ENCODE results near the gene MAEL.

Gene MAEL

DNA sequence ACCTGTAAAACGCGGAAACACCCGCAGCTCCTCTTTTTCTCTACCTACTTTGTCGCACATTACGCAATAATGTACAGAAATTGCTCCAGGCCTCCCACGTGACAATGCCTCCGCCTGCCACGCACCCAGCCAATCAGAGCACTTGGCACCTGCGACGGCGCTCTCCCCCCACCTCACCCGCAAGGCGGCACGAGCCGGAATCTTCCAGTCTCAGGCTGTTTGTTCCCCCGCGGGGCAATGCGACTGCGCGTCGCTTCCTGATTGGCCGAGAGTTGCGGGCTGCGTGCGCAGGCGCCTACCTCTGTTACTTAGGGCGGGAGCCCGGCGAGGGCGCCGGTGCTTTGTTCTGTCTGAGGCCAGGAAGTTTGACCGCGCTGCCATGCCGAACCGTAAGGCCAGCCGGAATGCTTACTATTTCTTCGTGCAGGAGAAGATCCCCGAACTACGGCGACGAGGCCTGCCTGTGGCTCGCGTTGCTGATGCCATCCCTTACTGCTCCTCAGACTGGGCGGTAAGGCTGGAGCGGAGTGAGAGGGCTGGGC, at the start of gene MAEL:
MAEL (plus strand) TSS at position 307 of the 542 bp plus-strand sequence; CDS start at position 380, 73 bp downstream.
- POLR2A ChIA-PET = no interaction called here
- CTCF ChIA-PET = no interaction called here
- no peak for TF ChIP-seq CTCF (IDR thresholded peaks at IDR 0.05; ENCODE audit: control extremely low read depth, extremely low read depth, low read depth, missing control alignments)
- DNase-seq (ENCODE audit: extremely low spot score) = no peak

GRCh38 chr1:166939741-166940375, 49.2 kb upstream of the MAEL start:
- CTCF ChIA-PET = interaction anchor here (1.0 to 4.4 kb wide), 3 partner anchors 10 to 120 kb away, joined by 3 to 23 read pairs (median 5); no protein-coding TSS in a partner anchor
- DNase-seq (ENCODE audit: extremely low spot score) = no peak
- no peak for TF ChIP-seq CTCF (IDR thresholded peaks at IDR 0.05; ENCODE audit: control extremely low read depth, extremely low read depth, low read depth, missing control alignments)
- POLR2A ChIA-PET = no interaction called here

DNA sequence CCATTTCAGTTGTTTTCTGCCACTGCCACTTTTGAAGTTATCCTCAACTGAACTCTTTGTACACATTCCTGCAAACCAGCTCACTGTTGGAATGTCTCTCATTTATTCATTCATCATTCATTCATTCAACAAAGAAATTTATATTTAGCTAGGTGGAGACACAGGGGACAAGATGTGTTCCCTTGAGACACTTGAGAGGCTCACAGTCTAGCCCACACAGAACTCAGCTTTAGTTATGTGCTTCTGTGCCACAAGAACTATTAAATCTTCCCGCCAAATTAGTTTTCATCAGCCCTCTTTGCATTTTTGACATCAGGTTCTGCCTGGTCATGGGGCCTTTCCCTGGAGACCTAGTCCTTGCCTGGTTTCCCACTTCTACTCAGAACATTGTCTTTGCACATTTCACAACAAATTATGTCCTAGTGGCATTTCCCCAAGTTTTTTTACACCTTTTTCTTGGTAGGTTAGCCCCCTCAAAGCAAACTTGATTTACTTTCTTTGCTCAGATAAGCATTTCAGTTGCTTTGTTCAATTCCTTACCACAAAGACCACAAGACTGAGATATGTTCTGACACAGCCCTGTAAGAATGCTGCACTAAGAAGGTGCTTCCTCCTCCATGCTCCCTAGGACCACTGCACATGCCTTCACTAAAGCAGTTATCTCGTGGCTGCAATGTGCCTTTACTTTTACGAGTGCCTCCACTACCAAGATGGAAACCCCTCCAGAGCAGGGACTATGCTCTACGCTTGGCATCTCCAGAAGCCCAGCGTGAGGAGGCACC, 44.7 kb upstream of the MAEL start:
- POLR2A ChIA-PET = no interaction called here
- no peak for TF ChIP-seq CTCF (IDR thresholded peaks at IDR 0.05; ENCODE audit: control extremely low read depth, extremely low read depth, low read depth, missing control alignments)
- CTCF ChIA-PET = interaction anchor here (1.3 kb wide), 1 partner anchor 115 kb away, joined by 6 read pairs; no protein-coding TSS in a partner anchor
- no peak for DNase-seq (ENCODE audit: extremely low spot score)

GRCh38 chr1:166947398-166948043, 41.6 kb upstream of the MAEL start:
- no peak for TF ChIP-seq CTCF (IDR thresholded peaks at IDR 0.05; ENCODE audit: control extremely low read depth, extremely low read depth, low read depth, missing control alignments)
- ChIA-PET POLR2A (no interaction called here), CTCF (interaction anchor here (1.1 kb wide), 1 partner anchor 143 kb away, joined by 3 read pairs; the partner anchor contains the start of gene GPA33)
- DNase-seq (ENCODE audit: extremely low spot score) = peak; percentile 44

GRCh38 chr1:166948856-166949350, 40.2 kb upstream of the MAEL start:
- TF ChIP-seq CTCF (IDR thresholded peaks at IDR 0.05; ENCODE audit: control extremely low read depth, extremely low read depth, low read depth, missing control alignments) = no peak
- DNase-seq (ENCODE audit: extremely low spot score) = no peak
- POLR2A ChIA-PET = no interaction called here
- CTCF ChIA-PET = interaction anchor here (0.7 to 1.2 kb wide), 5 partner anchors 9 to 141 kb away, joined by 3 to 4 read pairs (median 3); partner anchors contain the start of gene GPA33

DNA sequence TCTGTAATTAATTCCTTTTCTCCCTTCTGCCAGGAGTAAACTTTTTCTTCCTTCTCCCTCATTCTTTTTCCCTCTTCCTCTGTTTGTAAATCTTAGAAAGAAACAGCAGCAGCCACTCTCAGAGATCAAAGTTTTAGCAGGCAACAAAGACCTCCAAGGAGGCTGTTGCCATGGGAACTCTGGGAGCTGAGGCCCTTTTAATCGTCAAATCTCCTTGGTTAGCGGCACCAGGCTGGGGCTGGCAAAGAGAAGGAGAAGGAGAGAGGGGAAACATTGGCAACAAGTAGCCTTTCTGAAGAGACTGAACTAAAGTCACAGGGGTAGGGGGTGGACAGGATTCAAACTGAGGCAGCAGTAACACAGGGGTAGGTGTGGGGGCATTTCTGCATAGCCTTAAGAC, 38.9 kb upstream of the MAEL start:
- no peak for TF ChIP-seq CTCF (IDR thresholded peaks at IDR 0.05; ENCODE audit: control extremely low read depth, extremely low read depth, low read depth, missing control alignments)
- DNase-seq (ENCODE audit: extremely low spot score) = no peak
- ChIA-PET POLR2A (no interaction called here), CTCF (interaction anchor here (1.1 kb wide), 1 partner anchor 10 kb away, joined by 3 read pairs; no protein-coding TSS in a partner anchor)

Data from GM10248 (cell line).